Fibroblast of the aortic adventitia (primary cell): Measurements from ENCODE around the gene PLA2G5. TPM values are rescaled to one million over a fixed set of nuclear protein-coding genes. Genes with fewer than 3 reads are reported as not detected.
A peak's percentile ranks its signal among the peaks of the same experiment; 100 is the strongest.

Source experiments
- DNase-seq: peaks from one replicate; pipeline ENCODE4 v3.0.0-alpha.2; 2010; ENCODE audit warnings: low read depth
- H3K4me3 ChIP-seq: 2 replicates; pipeline ENCODE4 v1.5.1; 2011; ENCODE audit warnings: low read depth, mild to moderate bottlenecking, control low read depth, low read length, moderate library complexity
- total RNA-seq: library from RNA; depleted of rRNA; stranded (reverse); fragments of >200 nt; gene quantifications from 2 replicates; pipeline ENCODE4 v1.2.3, GENCODE V29; 2012; ENCODE audit warnings: low replicate concordance
- TF ChIP-seq, protein P1 (sequence below): IDR thresholded peaks from 2 replicates; pipeline ENCODE4 v1.5.1; 2011; ENCODE audit warnings: mild to moderate bottlenecking, low read length, control low read depth, inconsistent platforms; ENCODE audit not compliant: insufficient read depth

PLA2G5 gene
- total RNA-seq, 1 donor, result 0.36 TPM

DNA sequence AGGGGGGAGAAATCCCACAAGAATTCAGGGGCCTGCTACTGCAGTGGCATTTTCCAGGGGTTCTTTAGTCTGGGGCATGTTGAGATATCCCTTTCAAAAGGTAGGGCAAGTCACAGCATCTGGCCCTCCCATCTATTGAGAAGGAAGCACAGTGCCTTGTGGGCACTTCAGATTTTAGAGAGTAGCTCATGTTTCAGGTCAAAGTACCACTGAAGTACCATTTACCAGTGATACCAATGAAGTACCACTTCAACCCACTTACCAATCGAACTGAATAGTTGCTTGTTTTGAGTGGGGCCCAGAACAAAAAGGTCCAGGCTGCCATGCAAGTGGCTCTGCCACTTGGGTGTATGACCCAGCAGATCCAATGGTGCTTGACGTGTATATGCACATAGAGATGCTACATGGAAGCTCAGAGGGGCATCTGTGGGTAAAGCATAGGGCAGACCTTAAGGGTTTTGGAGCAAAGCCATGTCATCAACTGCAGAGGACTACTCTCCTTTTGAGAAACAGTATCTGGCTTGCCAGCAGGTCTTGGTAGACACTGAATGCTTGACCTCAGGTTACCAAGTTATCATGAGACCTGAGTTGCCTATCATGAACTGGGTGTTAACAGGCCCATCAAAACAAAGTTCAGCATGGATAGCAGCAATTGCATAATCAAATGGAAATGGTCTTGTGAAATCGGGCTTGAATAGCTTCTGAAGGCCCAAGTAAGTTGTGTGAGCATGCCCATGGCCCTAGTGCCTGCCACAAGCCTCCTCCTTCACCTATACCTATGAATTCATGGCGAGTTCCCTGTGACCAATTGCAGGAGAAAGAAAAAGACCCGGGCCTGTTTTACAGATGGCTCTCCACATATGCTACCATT lies 25.8 kb downstream of the PLA2G5 start:
- H3K4me3 ChIP-seq, result no peak overlapping the region
- TF ChIP-seq, protein P1, sequence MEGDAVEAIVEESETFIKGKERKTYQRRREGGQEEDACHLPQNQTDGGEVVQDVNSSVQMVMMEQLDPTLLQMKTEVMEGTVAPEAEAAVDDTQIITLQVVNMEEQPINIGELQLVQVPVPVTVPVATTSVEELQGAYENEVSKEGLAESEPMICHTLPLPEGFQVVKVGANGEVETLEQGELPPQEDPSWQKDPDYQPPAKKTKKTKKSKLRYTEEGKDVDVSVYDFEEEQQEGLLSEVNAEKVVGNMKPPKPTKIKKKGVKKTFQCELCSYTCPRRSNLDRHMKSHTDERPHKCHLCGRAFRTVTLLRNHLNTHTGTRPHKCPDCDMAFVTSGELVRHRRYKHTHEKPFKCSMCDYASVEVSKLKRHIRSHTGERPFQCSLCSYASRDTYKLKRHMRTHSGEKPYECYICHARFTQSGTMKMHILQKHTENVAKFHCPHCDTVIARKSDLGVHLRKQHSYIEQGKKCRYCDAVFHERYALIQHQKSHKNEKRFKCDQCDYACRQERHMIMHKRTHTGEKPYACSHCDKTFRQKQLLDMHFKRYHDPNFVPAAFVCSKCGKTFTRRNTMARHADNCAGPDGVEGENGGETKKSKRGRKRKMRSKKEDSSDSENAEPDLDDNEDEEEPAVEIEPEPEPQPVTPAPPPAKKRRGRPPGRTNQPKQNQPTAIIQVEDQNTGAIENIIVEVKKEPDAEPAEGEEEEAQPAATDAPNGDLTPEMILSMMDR, result no peak
- no peak for DNase-seq

DNA sequence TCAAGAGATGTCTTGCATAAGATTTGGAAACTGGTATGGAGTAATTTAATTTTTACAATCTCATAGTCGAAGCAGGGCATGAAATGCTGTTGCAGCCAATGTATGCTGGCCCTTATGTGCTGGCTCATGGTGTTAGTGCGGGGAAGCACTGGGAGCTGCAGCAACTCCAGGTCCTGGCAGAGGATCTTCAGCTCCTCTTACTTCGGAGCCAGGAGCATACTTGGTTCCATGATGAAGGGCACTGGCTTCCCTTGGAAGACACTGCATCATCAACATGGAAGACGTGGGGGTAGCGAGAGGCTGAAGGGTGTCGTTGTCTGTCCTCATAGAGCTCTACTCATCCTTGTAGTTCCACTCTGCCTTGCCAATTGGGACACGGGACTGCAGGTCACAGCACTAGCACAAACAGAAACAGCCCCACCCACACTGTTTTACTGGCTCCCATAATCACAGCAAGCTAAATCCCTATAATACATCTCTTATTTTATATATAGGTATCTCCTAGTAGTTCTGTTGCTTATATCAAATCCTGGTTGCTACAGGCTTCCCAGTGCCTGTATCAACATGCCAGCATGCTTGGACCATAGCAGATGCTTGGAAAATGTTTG lies 26.9 kb downstream of the PLA2G5 start:
- no peak overlapping the region for H3K4me3 ChIP-seq
- DNase-seq, result no peak
- TF ChIP-seq, protein P1, result no peak

DNA sequence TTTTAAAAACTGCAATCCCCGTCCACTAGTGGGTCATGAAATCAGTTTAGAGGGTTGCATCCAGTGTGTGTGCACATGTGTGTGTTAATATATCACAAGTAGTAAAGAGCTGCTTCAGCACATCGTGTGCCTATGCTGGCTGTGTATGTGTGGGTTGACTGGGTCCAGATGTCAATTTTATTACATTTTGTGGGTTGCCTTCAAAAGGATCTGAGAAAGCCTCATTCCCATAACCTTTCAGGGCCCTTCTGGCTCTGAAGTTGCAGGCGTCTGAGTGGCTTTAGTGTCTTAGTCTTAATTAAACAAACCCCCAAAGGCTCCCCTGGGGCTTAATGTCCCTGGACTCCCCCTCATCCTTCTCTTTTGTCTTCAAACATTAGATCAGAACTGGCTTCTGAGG lies 29.5 kb downstream of the PLA2G5 start:
- TF ChIP-seq, protein P1, result no peak
- no peak overlapping the region for H3K4me3 ChIP-seq
- no peak for DNase-seq

DNA sequence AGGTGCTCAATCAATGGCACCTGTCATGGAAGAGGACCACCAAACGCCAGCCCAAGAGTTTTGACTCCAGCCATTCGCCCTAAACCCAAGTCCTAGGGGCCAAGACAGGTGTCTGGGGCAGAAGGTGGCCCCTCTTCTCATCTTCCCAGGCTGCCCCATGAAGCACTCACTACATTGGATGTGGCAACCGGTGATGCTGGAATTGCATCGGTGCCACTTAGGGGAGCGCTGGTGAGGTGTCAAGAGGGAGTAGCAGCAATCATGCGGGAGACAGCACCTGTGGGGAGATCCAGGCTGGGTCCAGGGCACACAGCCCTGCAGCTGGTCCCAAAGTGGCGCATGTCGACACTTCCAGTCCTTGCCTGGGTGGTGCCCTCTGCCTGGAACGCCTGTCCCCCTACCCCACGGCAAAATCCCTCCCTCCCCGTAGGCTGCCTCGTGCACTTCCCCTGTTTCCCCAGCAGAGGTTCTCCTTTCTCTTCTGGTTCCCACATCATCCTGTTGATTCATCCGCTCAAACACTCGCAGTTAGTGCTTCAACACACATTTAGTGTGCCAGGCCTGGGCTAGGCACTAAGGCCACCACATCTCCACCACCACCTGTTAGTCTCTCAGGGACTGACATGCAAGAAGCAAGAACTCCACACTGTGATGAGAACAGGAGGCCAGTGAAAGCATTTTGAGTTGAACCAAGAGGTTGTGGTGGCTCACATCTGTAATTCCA lies 30.8 kb downstream of the PLA2G5 start:
- TF ChIP-seq, protein P1, result peak; percentile 91
- DNase-seq, result peak; percentile 75
- H3K4me3 ChIP-seq, result no peak overlapping the region

DNA sequence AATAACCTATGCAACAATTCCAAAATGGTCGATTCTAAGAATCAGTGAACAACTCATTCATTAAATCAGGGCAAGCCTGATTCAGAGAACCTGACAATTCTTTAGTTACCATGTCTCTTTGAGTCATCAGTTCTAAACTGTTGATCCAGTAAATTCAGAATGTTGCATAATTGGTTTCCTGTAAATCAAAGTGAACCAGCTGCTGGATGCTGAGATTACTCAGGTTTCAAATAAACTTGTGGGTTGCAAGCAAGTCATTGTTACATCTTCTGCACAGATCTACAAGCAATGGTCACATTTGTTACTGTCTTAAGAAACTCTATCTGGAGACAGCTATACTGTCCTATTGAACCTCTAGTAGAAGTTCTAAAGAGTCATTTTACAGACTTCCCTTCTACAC lies 32.9 kb downstream of the PLA2G5 start:
- no peak overlapping the region for H3K4me3 ChIP-seq
- peak; percentile 77 for DNase-seq
- TF ChIP-seq, protein P1, result no peak

DNA sequence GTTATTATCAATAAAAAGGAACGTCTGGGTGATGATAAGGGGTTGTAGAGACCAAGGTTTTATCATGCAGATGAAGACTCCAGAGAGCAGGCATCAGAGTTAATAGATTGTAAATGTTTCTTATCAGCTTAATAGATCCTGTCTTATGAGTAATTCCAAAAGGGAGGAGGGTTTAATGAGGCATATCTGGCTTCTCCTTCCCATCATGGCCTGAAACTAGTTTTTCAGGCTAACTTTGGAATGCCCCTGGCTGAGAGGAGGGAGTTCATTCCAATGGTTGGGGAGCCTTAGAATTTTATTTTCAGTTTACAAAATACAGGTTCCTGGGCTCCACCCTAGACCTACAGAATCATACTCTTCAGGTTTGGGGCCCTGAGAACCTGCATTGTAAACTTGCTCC lies 35.9 kb downstream of the PLA2G5 start:
- peak; percentile 52 for DNase-seq
- TF ChIP-seq, protein P1, result no peak
- H3K4me3 ChIP-seq, result no peak overlapping the region
